ENCODE results near the gene PYCARD.

Gene PYCARD

DNA sequence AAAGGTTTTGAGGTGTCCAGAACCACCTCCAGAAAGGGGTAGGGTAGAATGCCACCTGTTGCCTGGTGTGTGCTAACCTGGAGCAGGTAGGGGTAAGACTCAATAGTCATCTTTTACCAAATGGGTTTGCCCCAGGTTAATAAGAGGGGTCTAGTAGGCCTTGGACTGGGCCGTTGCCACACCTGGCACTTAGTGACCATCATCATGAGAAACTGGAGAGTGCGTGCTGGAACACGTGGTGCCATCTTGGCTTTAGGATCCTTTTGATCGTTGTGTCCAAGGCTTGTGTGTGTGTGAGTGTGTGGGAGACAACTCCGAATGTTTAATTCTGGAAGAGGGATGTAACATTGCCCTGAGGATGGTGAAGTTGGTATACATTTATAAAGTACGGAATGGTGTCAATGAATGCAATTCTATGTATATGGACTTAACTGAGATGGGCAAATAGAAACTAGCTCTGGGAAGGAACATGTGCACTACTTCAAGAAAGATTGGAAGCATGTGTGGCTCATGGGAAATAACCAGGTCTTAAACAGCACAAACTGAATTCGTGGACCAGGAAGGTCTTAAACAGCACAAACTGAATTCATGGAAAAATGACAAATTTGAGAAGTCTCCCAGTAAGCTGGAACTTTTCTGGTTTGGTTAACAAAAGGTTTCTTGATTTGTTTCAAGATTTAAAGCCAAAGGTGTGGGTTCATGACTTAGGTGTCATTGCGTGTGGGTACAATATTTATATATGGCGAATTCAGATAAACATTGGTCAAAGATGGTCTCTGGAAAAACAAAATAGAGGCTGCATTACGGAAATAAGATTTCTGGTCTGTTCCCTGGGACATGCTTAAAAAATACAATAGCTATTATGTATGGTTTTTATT lies 15.4 kb downstream of the PYCARD start:
- Histone ChIP-seq H4K20me1 (ENCODE audit: insufficient read depth, low read length) (peaks cover 99% of the 10 kb centered on the region), H3K4me3 (ENCODE audit: low read depth in 1 of 2, low read length in 2 of 2) (no peak overlapping the region; a peak in 1 of 4 replicates), H3K4me2 (ENCODE audit: insufficient read depth, low read length) (0 out of 2 replicates have a peak overlapping the region, but pooled peaks have one; percentile 37), H2AFZ (ENCODE audit: low read depth, low read length) (no peak overlapping the region), H3K79me2 (ENCODE audit: insufficient read depth, low read length) (peaks cover 94% of the 10 kb centered on the region), H3K4me1 (ENCODE audit: insufficient read depth, low read length) (peaks cover 32% of the 10 kb centered on the region), H3K27ac (ENCODE audit: low read length) (no peak overlapping the region), H3K27me3 (ENCODE audit: insufficient read depth, low read length, poor library complexity) (no peaks in the 10 kb centered on the region), H3K36me3 (ENCODE audit: insufficient read depth, low read length) (peaks cover 100% of the 10 kb centered on the region), H3K9me3 (ENCODE audit: insufficient read depth, low read length, severe bottlenecking) (no peaks in the 10 kb centered on the region), H3K9ac (ENCODE audit: low read depth, low read length) (no peak overlapping the region)
- ATAC-seq (ENCODE audit: insufficient read depth, low read depth) (no peak), DNase-seq (no peak)
- TF ChIP-seq, protein P1, sequence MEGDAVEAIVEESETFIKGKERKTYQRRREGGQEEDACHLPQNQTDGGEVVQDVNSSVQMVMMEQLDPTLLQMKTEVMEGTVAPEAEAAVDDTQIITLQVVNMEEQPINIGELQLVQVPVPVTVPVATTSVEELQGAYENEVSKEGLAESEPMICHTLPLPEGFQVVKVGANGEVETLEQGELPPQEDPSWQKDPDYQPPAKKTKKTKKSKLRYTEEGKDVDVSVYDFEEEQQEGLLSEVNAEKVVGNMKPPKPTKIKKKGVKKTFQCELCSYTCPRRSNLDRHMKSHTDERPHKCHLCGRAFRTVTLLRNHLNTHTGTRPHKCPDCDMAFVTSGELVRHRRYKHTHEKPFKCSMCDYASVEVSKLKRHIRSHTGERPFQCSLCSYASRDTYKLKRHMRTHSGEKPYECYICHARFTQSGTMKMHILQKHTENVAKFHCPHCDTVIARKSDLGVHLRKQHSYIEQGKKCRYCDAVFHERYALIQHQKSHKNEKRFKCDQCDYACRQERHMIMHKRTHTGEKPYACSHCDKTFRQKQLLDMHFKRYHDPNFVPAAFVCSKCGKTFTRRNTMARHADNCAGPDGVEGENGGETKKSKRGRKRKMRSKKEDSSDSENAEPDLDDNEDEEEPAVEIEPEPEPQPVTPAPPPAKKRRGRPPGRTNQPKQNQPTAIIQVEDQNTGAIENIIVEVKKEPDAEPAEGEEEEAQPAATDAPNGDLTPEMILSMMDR (IDR thresholded peaks at IDR 0.05; ENCODE audit: borderline replicate concordance, extremely low read depth, low read length, poor library complexity, severe bottlenecking) = no peak
- TF ChIP-seq EZH2 (IDR thresholded peaks at IDR 0.05; ENCODE audit: borderline replicate concordance, low read depth, low read length, severe bottlenecking) = no peak

DNA sequence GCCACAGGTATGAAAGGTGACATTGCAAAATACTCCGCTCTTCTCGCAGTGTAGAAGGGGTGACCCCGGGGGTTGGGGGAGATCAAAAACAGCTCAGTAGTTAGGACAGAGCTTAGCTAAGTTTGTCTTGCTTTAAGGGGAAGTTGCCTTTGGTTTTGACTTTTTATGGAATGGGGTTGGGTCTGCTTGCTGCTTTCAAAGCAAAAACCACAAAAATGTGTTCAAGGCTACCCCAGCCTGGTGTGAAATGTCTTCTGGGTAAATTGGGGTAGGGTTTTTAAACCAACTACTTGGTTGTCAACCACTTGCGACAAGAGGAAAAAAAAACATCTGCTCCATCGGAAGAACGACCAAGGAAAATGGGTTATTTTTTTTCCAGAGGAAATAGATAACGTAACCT lies 16.4 kb downstream of the PYCARD start:
- Histone ChIP-seq H3K9me3 (ENCODE audit: insufficient read depth, low read length, severe bottlenecking) (no peaks in the 10 kb centered on the region), H3K36me3 (ENCODE audit: insufficient read depth, low read length) (peaks cover 100% of the 10 kb centered on the region), H3K4me1 (ENCODE audit: insufficient read depth, low read length) (peaks cover 42% of the 10 kb centered on the region), H3K4me3 (ENCODE audit: low read depth in 1 of 2, low read length in 2 of 2) (no peak overlapping the region), H3K9ac (ENCODE audit: low read depth, low read length) (no peak overlapping the region), H3K79me2 (ENCODE audit: insufficient read depth, low read length) (peaks cover 97% of the 10 kb centered on the region), H2AFZ (ENCODE audit: low read depth, low read length) (no peak overlapping the region), H4K20me1 (ENCODE audit: insufficient read depth, low read length) (peaks cover 100% of the 10 kb centered on the region), H3K27ac (ENCODE audit: low read length) (no peak overlapping the region), H3K4me2 (ENCODE audit: insufficient read depth, low read length) (peak overlapping the region; percentile 37; the same call in 1 of the 2 replicates), H3K27me3 (ENCODE audit: insufficient read depth, low read length, poor library complexity) (no peaks in the 10 kb centered on the region)
- TF ChIP-seq, protein P1 (IDR thresholded peaks at IDR 0.05; ENCODE audit: borderline replicate concordance, extremely low read depth, low read length, poor library complexity, severe bottlenecking) = no peak
- TF ChIP-seq EZH2 (IDR thresholded peaks at IDR 0.05; ENCODE audit: borderline replicate concordance, low read depth, low read length, severe bottlenecking) = no peak
- DNase-seq (no peak), ATAC-seq (ENCODE audit: insufficient read depth, low read depth) (no peak)

DNA sequence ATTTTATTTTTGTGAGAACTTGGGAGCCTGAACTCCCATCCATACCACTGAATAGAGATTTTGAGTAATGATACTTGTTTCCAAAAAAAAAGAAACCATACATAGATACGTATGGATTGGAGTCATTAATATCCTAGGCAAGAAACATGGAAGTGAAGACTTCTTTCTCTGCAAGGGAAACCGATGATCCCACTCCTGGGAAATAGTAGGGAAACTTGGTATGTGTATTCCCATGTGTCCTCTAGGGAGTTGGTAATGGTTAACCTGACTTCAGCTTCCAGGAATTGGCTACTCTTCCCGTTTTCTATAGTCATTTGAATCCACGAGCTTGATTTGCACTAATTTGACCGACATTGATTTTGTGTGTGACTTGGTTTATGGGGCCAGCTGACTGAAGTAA lies 17.2 kb downstream of the PYCARD start:
- Histone ChIP-seq H4K20me1 (ENCODE audit: insufficient read depth, low read length) (peaks cover 97% of the 10 kb centered on the region), H3K4me2 (ENCODE audit: insufficient read depth, low read length) (peak overlapping the region; percentile 37; the same call in 1 of the 2 replicates), H3K4me1 (ENCODE audit: insufficient read depth, low read length) (peaks cover 43% of the 10 kb centered on the region), H3K27ac (ENCODE audit: low read length) (no peak overlapping the region), H2AFZ (ENCODE audit: low read depth, low read length) (no peak overlapping the region), H3K9ac (ENCODE audit: low read depth, low read length) (no peak overlapping the region), H3K27me3 (ENCODE audit: insufficient read depth, low read length, poor library complexity) (no peaks in the 10 kb centered on the region), H3K9me3 (ENCODE audit: insufficient read depth, low read length, severe bottlenecking) (no peaks in the 10 kb centered on the region), H3K4me3 (ENCODE audit: low read depth in 1 of 2, low read length in 2 of 2) (no peak overlapping the region), H3K36me3 (ENCODE audit: insufficient read depth, low read length) (peaks cover 96% of the 10 kb centered on the region), H3K79me2 (ENCODE audit: insufficient read depth, low read length) (peaks cover 99% of the 10 kb centered on the region)
- TF ChIP-seq, protein P1 (IDR thresholded peaks at IDR 0.05; ENCODE audit: borderline replicate concordance, extremely low read depth, low read length, poor library complexity, severe bottlenecking) = no peak
- no peak for TF ChIP-seq EZH2 (IDR thresholded peaks at IDR 0.05; ENCODE audit: borderline replicate concordance, low read depth, low read length, severe bottlenecking)
- no peak for ATAC-seq (ENCODE audit: insufficient read depth, low read depth)
- no peak for DNase-seq

Measured in DND-41 (cell line).